ENCODE results near the gene B9D1.

- TF ChIP-seq CTCF (IDR thresholded peaks at IDR 0.05; ENCODE audit: poor library complexity) (no peak), EZH2 (IDR thresholded peaks at IDR 0.05; ENCODE audit: borderline replicate concordance) (no peak)
Measured at GRCh38 chr17:19372866-19373504, 10.5 kb upstream of the B9D1 start.
